ENCODE data around the gene MRM1. TPM values are rescaled to one million over a fixed set of nuclear protein-coding genes. Genes with fewer than 3 reads are reported as not detected.

MRM1 gene
- total RNA-seq, 8 experiments from 2014 or later, result 2.3 to 15.1 (median 3.8) TPM

GRCh38 chr17:36623281-36623680 lies 21.9 kb downstream of the MRM1 start:
- no peak for ATAC-seq (replicated peaks in 6 of 8)
- in situ Hi-C loops (cut with MboI; ENCODE audit: low pct_unique_long_range_greater_than_20kb in 2 of 9, low sequenced_read_pairs in 9 of 9, unreplicated experiment in 9 of 9), result loop anchor here in 6 of 9 experiments (25.0 kb wide), 4 partner anchors 439 to 739 kb away; no protein-coding TSS in a partner anchor

DNA sequence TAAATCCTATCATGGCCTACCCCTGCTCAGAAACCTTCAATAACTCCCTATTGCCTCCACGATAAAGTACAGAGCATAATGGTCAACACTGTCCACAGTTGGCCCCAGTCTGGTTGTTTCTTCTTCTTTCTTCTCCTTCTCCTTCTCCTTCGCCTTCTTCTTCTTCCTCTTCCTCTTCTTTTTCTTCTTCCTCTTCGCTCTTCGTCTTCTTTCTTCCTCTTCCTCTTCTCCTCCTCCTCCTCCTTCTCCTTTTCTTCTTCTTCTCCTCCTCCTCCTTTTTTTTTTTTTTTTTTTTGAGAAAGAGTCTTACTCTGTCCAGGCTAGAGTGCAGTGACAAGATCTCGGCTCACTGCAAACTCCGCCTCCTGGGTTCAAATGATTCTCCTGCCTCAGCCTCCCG lies 23.8 kb downstream of the MRM1 start:
- in situ Hi-C loops (cut with MboI; ENCODE audit: low pct_unique_long_range_greater_than_20kb in 2 of 9, low sequenced_read_pairs in 9 of 9, unreplicated experiment in 9 of 9), result loop anchor here in 6 of 9 experiments (25.0 kb wide), 3 partner anchors 312 to 587 kb away; partner anchors contain the start of genes AATF (in 4 of the 6) and LHX1 (in 4 of the 6)
- Histone ChIP-seq H3K4me1 (replicated peaks in 1 of 2) (peaks cover 17 to 27% of the 10 kb centered on the region in 2 donors), H3K4me3 (no peak overlapping the region), H3K27ac (no peak overlapping the region)
- WGBS, 10 experiments, result 55 to 92% (median 75%) methylated on average over 3 to 7 of the region's 7 CpGs; no CpG with 5 or more reads in 1 of the 10 experiments
- ATAC-seq (replicated peaks in 6 of 8), result no peak

More at GRCh38 chr17:36623281-36623680, 21.9 kb downstream of the MRM1 start:
- Histone ChIP-seq H3K4me1 (replicated peaks in 1 of 2) (peaks cover 8 to 19% of the 10 kb centered on the region in 2 donors), H3K27ac (no peak overlapping the region), H3K4me3 (no peak overlapping the region)
- WGBS, 10 experiments, result 30 to 100% (median 48%) methylated on average over 1 to 3 of the region's 3 CpGs; no CpG with 5 or more reads in 4 of the 10 experiments

DNA sequence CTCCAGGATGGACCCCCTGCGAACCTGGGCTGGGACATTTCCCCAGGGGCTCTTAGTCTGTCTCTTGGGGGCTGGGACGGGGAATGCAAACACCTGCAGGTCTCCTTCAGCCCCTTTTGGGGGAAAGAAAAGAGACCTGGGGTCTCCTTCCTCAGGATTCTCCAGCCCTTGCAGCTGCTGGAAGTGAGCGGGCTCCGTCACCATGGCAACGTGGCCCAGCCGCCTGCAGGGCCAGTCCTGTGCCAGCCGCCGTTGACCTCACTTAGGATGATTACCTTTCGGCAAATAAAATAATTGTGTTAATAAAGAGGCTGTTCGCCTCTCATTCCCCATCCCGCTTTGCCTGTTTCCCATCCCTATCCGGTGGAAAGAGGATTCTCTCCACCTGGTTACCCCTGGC lies 25.7 kb downstream of the MRM1 start:
- 18 to 85% (median 62%) methylated on average over 1 to 9 of the region's 12 CpGs; no CpG with 5 or more reads in 2 of the 10 experiments for WGBS, 10 experiments
- in situ Hi-C loops (cut with MboI; ENCODE audit: low pct_unique_long_range_greater_than_20kb in 2 of 9, low sequenced_read_pairs in 9 of 9, unreplicated experiment in 9 of 9), result loop anchor here in 6 of 9 experiments (25.0 kb wide), 3 partner anchors 310 to 585 kb away; partner anchors contain the start of genes AATF (in 4 of the 6) and LHX1 (in 4 of the 6)
- peaks cover 17 to 34% of the 10 kb centered on the region in 2 donors for H3K4me1 ChIP-seq (replicated peaks in 1 of 2)
- H3K4me3 ChIP-seq, result no peak overlapping the region
- peak in 5 of 8 experiments; percentile 52 to 73 (median 61) for ATAC-seq (replicated peaks in 6 of 8)
- no peak overlapping the region for H3K27ac ChIP-seq

- 73 to 100% (median 79%) methylated on average over 1 to 2 of the region's 2 CpGs; no CpG with 5 or more reads in 5 of the 10 experiments for WGBS, 10 experiments
- ATAC-seq (replicated peaks in 6 of 8), result no peak
- Histone ChIP-seq H3K4me3 (no peak overlapping the region), H3K4me1 (replicated peaks in 1 of 2) (peaks cover 29 to 39% of the 10 kb centered on the region in 2 donors), H3K27ac (no peak overlapping the region)
- in situ Hi-C loops (cut with MboI; ENCODE audit: low pct_unique_long_range_greater_than_20kb in 2 of 9, low sequenced_read_pairs in 9 of 9, unreplicated experiment in 9 of 9), result loop anchor here in 6 of 9 experiments (25.0 kb wide), 3 partner anchors 309 to 584 kb away; partner anchors contain the start of genes AATF (in 4 of the 6) and LHX1 (in 4 of the 6)
Observed at GRCh38 chr17:36628576-36628975, 27.2 kb downstream of the MRM1 start.

DNA sequence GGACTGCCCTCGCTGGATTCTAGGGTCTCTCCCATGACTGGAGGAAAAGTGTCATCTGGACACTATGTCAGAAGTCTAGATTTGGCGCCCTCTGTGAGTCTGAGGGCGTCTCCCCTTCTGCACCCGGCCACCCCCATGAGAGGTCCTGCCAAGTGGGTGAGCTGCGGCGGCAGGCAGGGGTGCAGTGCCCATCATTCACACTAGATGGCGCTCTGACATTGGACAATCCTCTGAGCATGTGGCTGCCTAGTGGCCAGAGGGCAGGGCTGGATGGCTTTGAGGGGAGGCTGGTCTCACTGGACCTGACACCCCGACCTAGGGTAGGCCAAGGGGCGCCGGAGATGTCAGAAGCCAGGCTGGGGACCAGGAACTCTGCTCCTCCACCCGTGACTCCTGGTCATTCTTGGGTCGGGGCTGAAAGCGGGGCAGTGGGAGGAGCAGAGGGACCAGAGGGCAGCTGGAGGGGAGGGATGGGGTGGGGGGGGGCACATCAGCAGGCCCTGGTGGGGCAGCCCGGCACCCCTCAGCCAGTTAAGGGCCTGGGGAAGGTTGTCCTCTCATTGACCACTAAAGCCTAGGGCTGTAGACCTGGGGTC lies 28.0 kb downstream of the MRM1 start:
- WGBS, 10 experiments, result 0 to 20% (median 0%) methylated on average over 1 to 9 of the region's 14 CpGs; no CpG with 5 or more reads in 7 of the 10 experiments
- ATAC-seq (replicated peaks in 6 of 8), result peak; percentile 86 to 98 (median 88)
- Histone ChIP-seq H3K27ac (no peak overlapping the region), H3K4me3 (no peak overlapping the region), H3K4me1 (replicated peaks in 1 of 2) (peaks cover 33 to 47% of the 10 kb centered on the region in 2 donors)
- in situ Hi-C loops (cut with MboI; ENCODE audit: low pct_unique_long_range_greater_than_20kb in 2 of 9, low sequenced_read_pairs in 9 of 9, unreplicated experiment in 9 of 9), result loop anchor here in 6 of 9 experiments (25.0 kb wide), 3 partner anchors 308 to 583 kb away; partner anchors contain the start of genes AATF (in 4 of the 6) and LHX1 (in 4 of the 6)

DNA sequence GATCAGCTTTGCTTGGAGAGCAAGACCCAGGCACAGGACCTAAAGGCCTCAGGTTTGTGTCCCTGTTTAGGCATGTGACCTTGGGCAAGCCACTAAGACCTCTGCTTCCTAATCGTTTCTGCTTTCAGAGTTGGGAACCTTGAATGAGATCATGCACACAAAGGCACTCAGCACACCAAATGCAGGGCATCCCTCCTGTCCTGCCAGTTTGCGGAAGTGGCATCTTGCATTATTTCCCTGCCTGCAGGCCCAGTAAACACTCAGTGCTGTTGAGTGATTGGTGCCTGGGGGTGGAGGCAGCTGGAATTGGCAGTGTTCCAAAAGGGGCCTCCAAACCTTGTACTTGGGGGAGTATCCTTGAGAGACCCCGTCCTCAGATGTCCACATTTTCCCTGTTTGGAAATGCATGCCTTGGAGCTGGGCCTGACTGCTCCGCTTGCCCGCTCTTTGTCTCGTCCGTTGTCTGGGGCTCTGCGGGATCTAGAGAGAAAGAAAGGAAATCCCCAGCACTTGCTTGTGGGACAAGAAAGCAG lies 28.7 kb downstream of the MRM1 start:
- H3K4me3 ChIP-seq, result no peak overlapping the region
- no peak overlapping the region for H3K27ac ChIP-seq
- 67 to 100% (median 79%) methylated on average over 2 to 8 of the region's 8 CpGs; no CpG with 5 or more reads in 5 of the 10 experiments for WGBS, 10 experiments
- ATAC-seq (replicated peaks in 6 of 8), result no peak
- in situ Hi-C loops (cut with MboI; ENCODE audit: low pct_unique_long_range_greater_than_20kb in 2 of 9, low sequenced_read_pairs in 9 of 9, unreplicated experiment in 9 of 9), result loop anchor here in 6 of 9 experiments (25.0 kb wide), 3 partner anchors 307 to 582 kb away; partner anchors contain the start of genes AATF (in 4 of the 6) and LHX1 (in 4 of the 6)
- peaks cover 33 to 50% of the 10 kb centered on the region in 2 donors for H3K4me1 ChIP-seq (replicated peaks in 1 of 2)

- H3K4me3 ChIP-seq, result no peak overlapping the region
- peaks cover 33 to 50% of the 10 kb centered on the region in 2 donors for H3K4me1 ChIP-seq (replicated peaks in 1 of 2)
- H3K27ac ChIP-seq, result no peak overlapping the region
- 30 to 100% (median 56%) methylated on average over 2 to 4 of the region's 4 CpGs; no CpG with 5 or more reads in 5 of the 10 experiments for WGBS, 10 experiments
- in situ Hi-C loops (cut with MboI; ENCODE audit: low pct_unique_long_range_greater_than_20kb in 2 of 9, low sequenced_read_pairs in 9 of 9, unreplicated experiment in 9 of 9), result loop anchor here in 6 of 9 experiments (25.0 kb wide), 3 partner anchors 306 to 581 kb away; partner anchors contain the start of genes AATF (in 4 of the 6) and LHX1 (in 4 of the 6)
- no peak for ATAC-seq (replicated peaks in 6 of 8)
Observed at GRCh38 chr17:36631022-36631421, 29.6 kb downstream of the MRM1 start.

DNA sequence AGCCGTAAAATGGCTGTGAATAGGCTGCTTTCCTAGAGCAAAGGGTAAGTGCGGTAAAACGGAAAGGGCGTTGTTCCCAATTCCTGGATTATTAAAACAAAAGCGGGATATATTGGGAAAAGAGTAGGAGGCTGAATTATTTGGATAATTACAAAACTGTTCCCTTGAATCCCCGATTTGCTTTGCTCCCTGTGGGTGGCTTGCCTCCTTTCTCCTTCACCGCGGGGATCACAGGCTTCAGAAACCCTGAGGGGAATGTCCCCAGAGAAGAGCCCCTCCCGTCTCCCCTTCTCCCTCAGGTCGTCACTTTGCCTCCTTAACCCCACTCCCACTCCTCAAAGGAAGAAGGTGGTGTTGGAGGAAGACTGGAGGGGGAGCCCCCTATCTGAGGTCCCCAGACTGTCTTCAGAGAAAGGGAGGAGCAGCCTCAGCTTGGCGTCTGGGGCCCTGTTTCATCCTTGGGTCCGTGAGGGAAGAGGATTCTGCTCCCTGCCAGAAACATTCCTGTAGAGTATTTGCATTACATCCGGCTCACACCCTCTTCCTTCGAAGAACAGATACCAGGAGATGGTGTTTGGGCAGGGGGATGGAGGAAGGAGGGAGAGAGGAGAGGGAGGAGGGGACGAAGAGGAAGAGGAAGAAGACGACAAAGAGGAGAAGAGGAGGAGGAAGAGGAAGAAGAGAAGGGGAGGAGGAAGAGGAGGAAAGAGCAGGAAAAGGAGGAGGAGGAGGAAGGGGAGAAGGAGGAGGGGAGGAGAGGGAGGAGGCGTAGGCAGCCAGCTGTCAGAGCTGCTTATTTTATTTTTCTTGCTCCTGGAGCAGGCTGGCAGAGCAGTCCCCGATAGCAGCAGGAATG lies 31.8 kb downstream of the MRM1 start:
- peak in 3 of 8 experiments; percentile 49 to 80 (median 71) for ATAC-seq (replicated peaks in 6 of 8)
- Histone ChIP-seq H3K4me3 (no peak overlapping the region), H3K4me1 (replicated peaks in 1 of 2) (peaks cover 25 to 42% of the 10 kb centered on the region in 2 donors), H3K27ac (no peak overlapping the region)
- in situ Hi-C loops (cut with MboI; ENCODE audit: low pct_unique_long_range_greater_than_20kb in 2 of 9, low sequenced_read_pairs in 9 of 9, unreplicated experiment in 9 of 9), result loop anchor here in 6 of 9 experiments (25.0 kb wide), 3 partner anchors 304 to 579 kb away; partner anchors contain the start of genes AATF (in 4 of the 6) and LHX1 (in 4 of the 6)
- 18 to 74% (median 43%) methylated on average over 2 to 8 of the region's 18 CpGs for WGBS, 10 experiments

- 0 to 100% (median 81%) methylated on average over 1 to 2 of the region's 2 CpGs; no CpG with 5 or more reads in 2 of the 10 experiments for WGBS, 10 experiments
- ATAC-seq (replicated peaks in 6 of 8), result no peak
- H3K4me1 ChIP-seq (replicated peaks in 1 of 2), result peaks cover 20 to 52% of the 10 kb centered on the region in 2 donors
- no peak overlapping the region for H3K27ac ChIP-seq
- in situ Hi-C loops (cut with MboI; ENCODE audit: low pct_unique_long_range_greater_than_20kb in 2 of 9, low sequenced_read_pairs in 9 of 9, unreplicated experiment in 9 of 9), result loop anchor here in 6 of 9 experiments (25.0 kb wide), 3 partner anchors 297 to 572 kb away; partner anchors contain the start of genes AATF (in 4 of the 6) and LHX1 (in 4 of the 6)
- H3K4me3 ChIP-seq, result no peak overlapping the region
Observed at GRCh38 chr17:36640346-36640745, 39.0 kb downstream of the MRM1 start.

GRCh38 chr17:36640836-36641235 lies 39.5 kb downstream of the MRM1 start:
- 53 to 100% (median 85%) methylated on average over 1 to 5 of the region's 10 CpGs; no CpG with 5 or more reads in 4 of the 10 experiments for WGBS, 10 experiments
- Histone ChIP-seq H3K4me3 (no peak overlapping the region), H3K4me1 (replicated peaks in 1 of 2) (peaks cover 25 to 57% of the 10 kb centered on the region in 2 donors), H3K27ac (no peak overlapping the region)
- ATAC-seq (replicated peaks in 6 of 8), result no peak
- in situ Hi-C loops (cut with MboI; ENCODE audit: low pct_unique_long_range_greater_than_20kb in 2 of 9, low sequenced_read_pairs in 9 of 9, unreplicated experiment in 9 of 9), result loop anchor here in 6 of 9 experiments (25.0 kb wide), 3 partner anchors 296 to 571 kb away; partner anchors contain the start of genes AATF (in 4 of the 6) and LHX1 (in 4 of the 6)

DNA sequence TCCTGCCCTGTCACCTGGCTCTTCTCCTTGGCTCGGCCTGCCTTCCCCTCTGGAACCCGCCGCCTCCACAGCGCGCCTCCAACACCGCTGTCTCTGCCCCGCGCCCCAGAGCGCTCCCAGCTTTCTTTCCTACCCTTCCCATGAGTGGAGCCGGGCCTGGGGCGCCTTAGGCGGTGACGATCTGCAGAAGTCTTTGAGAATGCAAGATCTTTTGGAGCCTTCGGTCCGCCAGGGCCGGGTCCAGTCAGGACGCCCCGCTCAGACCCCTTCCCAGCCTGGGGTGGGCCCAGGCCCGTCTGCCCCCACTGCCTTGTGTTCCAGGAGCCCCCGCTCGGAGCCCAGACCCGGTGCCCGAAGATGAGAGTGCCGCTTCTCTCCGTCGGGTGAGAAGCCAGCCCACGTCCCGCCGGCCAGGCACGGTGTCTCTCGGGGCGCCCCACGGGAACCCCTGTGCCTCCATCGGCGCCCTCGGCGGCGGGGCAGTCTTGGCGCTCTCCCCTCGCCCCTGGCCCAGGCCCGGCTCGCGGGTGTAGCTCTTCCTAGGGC lies 40.0 kb downstream of the MRM1 start:
- in situ Hi-C loops (cut with MboI; ENCODE audit: low pct_unique_long_range_greater_than_20kb in 2 of 9, low sequenced_read_pairs in 9 of 9, unreplicated experiment in 9 of 9), result loop anchor here in 6 of 9 experiments (25.0 kb wide), 3 partner anchors 296 to 571 kb away; partner anchors contain the start of genes AATF (in 4 of the 6) and LHX1 (in 4 of the 6)
- H3K4me3 ChIP-seq, result peak overlapping the region; percentile 28 to 42 (median 29)
- H3K4me1 ChIP-seq (replicated peaks in 1 of 2), result peaks cover 25 to 61% of the 10 kb centered on the region in 2 donors
- ATAC-seq (replicated peaks in 6 of 8), result peak in 6 of 8 experiments; percentile 15 to 37 (median 24)
- WGBS, 10 experiments, result 0 to 60% (median 16%) methylated on average over 1 to 18 of the region's 43 CpGs; no CpG with 5 or more reads in 5 of the 10 experiments
- H3K27ac ChIP-seq, result no peak overlapping the region

Data from motor neuron (in vitro differentiated cells).